ENCODE data around the gene STAU1. TPM values are rescaled to one million over a fixed set of nuclear protein-coding genes. Genes with fewer than 3 reads are reported as not detected.

The STAU1 gene
- total and polyA plus RNA-seq, 2 of the 13 experiments (the other 11 are each of a cell fraction or from before 2014, with no cell fraction given), result 119 to 133 TPM

- TF ChIP-seq, protein P1, sequence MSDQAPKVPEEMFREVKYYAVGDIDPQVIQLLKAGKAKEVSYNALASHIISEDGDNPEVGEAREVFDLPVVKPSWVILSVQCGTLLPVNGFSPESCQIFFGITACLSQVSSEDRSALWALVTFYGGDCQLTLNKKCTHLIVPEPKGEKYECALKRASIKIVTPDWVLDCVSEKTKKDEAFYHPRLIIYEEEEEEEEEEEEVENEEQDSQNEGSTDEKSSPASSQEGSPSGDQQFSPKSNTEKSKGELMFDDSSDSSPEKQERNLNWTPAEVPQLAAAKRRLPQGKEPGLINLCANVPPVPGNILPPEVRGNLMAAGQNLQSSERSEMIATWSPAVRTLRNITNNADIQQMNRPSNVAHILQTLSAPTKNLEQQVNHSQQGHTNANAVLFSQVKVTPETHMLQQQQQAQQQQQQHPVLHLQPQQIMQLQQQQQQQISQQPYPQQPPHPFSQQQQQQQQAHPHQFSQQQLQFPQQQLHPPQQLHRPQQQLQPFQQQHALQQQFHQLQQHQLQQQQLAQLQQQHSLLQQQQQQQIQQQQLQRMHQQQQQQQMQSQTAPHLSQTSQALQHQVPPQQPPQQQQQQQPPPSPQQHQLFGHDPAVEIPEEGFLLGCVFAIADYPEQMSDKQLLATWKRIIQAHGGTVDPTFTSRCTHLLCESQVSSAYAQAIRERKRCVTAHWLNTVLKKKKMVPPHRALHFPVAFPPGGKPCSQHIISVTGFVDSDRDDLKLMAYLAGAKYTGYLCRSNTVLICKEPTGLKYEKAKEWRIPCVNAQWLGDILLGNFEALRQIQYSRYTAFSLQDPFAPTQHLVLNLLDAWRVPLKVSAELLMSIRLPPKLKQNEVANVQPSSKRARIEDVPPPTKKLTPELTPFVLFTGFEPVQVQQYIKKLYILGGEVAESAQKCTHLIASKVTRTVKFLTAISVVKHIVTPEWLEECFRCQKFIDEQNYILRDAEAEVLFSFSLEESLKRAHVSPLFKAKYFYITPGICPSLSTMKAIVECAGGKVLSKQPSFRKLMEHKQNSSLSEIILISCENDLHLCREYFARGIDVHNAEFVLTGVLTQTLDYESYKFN (CRISPR knock-in tag; conservative IDR thresholded peaks at IDR 0.05), result peak; percentile 70
- no peak for TF ChIP-seq PLRG1 (conservative IDR thresholded peaks at IDR 0.05)
- TF ChIP-seq, protein P2, sequence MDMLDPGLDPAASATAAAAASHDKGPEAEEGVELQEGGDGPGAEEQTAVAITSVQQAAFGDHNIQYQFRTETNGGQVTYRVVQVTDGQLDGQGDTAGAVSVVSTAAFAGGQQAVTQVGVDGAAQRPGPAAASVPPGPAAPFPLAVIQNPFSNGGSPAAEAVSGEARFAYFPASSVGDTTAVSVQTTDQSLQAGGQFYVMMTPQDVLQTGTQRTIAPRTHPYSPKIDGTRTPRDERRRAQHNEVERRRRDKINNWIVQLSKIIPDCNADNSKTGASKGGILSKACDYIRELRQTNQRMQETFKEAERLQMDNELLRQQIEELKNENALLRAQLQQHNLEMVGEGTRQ (IDR thresholded peaks at IDR 0.05; ENCODE audit: low read depth, low read length), result peak; percentile 47; the same call in 1 of the 2 replicates
- TF ChIP-seq, protein P2 (CRISPR knock-in tag; IDR thresholded peaks at IDR 0.05; ENCODE audit: borderline replicate concordance), result no peak
- TF ChIP-seq GTF3A (CRISPR knock-in tag; conservative IDR thresholded peaks at IDR 0.05), result peak; percentile 93; the same call in 1 of the 2 replicates
- TF ChIP-seq TEAD2 (CRISPR knock-in tag; IDR thresholded peaks at IDR 0.05), result no peak
- peak; percentile 68 for TF ChIP-seq TOPORS (CRISPR knock-in tag; IDR thresholded peaks at IDR 0.05)
- TF ChIP-seq ZFP62 (CRISPR knock-in tag; IDR thresholded peaks at IDR 0.05), result no peak
- TF ChIP-seq ZNF414 (CRISPR knock-in tag; IDR thresholded peaks at IDR 0.05), result peak; percentile 94
- TF ChIP-seq SMARCE1 (IDR thresholded peaks at IDR 0.05; ENCODE audit: borderline replicate concordance), result no peak
- no peak for TF ChIP-seq ZNF670 (CRISPR knock-in tag; IDR thresholded peaks at IDR 0.05; ENCODE audit: borderline replicate concordance)
- TF ChIP-seq PHF8 (CRISPR knock-in tag; IDR thresholded peaks at IDR 0.05), result peak; percentile 94
- peak; percentile 92 for TF ChIP-seq ZNF136 (CRISPR knock-in tag; IDR thresholded peaks at IDR 0.05; ENCODE audit: low read depth)
- TF ChIP-seq WIZ (CRISPR knock-in tag; IDR thresholded peaks at IDR 0.05), result no peak
- no peak for TF ChIP-seq CCAR2 (optimal IDR thresholded peaks at IDR 0.05; ENCODE audit: low read depth, low read length)
- TF ChIP-seq, protein P3, sequence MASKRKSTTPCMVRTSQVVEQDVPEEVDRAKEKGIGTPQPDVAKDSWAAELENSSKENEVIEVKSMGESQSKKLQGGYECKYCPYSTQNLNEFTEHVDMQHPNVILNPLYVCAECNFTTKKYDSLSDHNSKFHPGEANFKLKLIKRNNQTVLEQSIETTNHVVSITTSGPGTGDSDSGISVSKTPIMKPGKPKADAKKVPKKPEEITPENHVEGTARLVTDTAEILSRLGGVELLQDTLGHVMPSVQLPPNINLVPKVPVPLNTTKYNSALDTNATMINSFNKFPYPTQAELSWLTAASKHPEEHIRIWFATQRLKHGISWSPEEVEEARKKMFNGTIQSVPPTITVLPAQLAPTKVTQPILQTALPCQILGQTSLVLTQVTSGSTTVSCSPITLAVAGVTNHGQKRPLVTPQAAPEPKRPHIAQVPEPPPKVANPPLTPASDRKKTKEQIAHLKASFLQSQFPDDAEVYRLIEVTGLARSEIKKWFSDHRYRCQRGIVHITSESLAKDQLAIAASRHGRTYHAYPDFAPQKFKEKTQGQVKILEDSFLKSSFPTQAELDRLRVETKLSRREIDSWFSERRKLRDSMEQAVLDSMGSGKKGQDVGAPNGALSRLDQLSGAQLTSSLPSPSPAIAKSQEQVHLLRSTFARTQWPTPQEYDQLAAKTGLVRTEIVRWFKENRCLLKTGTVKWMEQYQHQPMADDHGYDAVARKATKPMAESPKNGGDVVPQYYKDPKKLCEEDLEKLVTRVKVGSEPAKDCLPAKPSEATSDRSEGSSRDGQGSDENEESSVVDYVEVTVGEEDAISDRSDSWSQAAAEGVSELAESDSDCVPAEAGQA (IDR thresholded peaks at IDR 0.05; ENCODE audit: low read depth), result peak; percentile 95
- TF ChIP-seq, protein P3 (CRISPR knock-in tag; IDR thresholded peaks at IDR 0.05; ENCODE audit: borderline replicate concordance), result no peak
- TF ChIP-seq ZNF263 (CRISPR knock-in tag; IDR thresholded peaks at IDR 0.05), result peak; percentile 80
Observed at GRCh38 chr20:49219091-49219923, 31.2 kb upstream of the STAU1 start, which contains the start of gene DDX27 (continued).
